A549 treated with GW870086 at 1 μM for 4 hours (cell line): ENCODE data around the gene UPP2. TPM values are rescaled to one million over a fixed set of nuclear protein-coding genes. Genes with fewer than 3 reads are reported as not detected.

Experiments used
- total RNA-seq: library from RNA; stranded (reverse); fragments of 200-300 nt; extraction: Qiagen RNA extraction; gene quantifications from 5 replicates; pipeline ENCODE4 v1.2.3, GENCODE V29; 2022; ENCODE audit warnings: low read depth

The UPP2 gene
- total RNA-seq = not detected in 5 replicates

GRCh38 chr2:158101384-158101926 lies at the start of gene UPP2:
TSS of gene UPP2 (plus strand) at chr2:158101876. CDS start at chr2:158102064, 188 bp downstream.

Other genes starting within 250 kb of the UPP2 start
- gene ACVR1, start 225.5 kb upstream of the UPP2 start, total RNA-seq = 20.0 to 26.0 TPM (median 25.3 TPM) in 5 replicates